Measurements from ENCODE around the gene KDM5A.
"Not testable (repeated sequence)": the region's sequence is repeated elsewhere in the genome, so short reads cannot be mapped to it uniquely, and the experiment has no call there.

- not testable (repeated sequence) for TF ChIP-seq CTCF, POLR2A (IDR thresholded peaks at IDR 0.05)
Measured at GRCh38 chr12:235967-236366, 153.2 kb downstream of the KDM5A start.

All from heart left ventricle (tissue), 13 donors.